Measurements from ENCODE around the gene STRA6. TPM values are rescaled to one million over a fixed set of nuclear protein-coding genes. Genes with fewer than 3 reads are reported as not detected.
"Not testable (repeated sequence)": the region's sequence is repeated elsewhere in the genome, so short reads cannot be mapped to it uniquely, and the experiment has no call there.

The STRA6 gene
- total RNA-seq, 1 experiment from 2014 or later = not detected

- in situ Hi-C loops (cut with HindIII; ENCODE audit: low pct_unique_long_range_greater_than_20kb, low sequenced_read_pairs) = no loop called here
- DNase-seq (ENCODE audit: low read depth, low spot score) = no peak
These were observed 27.1 kb downstream of the STRA6 start for GRCh38 chr15:74175271-74176191.

GRCh38 chr15:74174958-74175253, 27.7 kb downstream of the STRA6 start:
- in situ Hi-C loops (cut with HindIII; ENCODE audit: low pct_unique_long_range_greater_than_20kb, low sequenced_read_pairs) = no loop called here
- no peak for DNase-seq (ENCODE audit: low read depth, low spot score)

GRCh38 chr15:74174219-74174957, 28.2 kb downstream of the STRA6 start:
- no peak for DNase-seq (ENCODE audit: low read depth, low spot score)
- in situ Hi-C loops (cut with HindIII; ENCODE audit: low pct_unique_long_range_greater_than_20kb, low sequenced_read_pairs) = no loop called here

- no peak for DNase-seq (ENCODE audit: low read depth, low spot score)
- in situ Hi-C loops (cut with HindIII; ENCODE audit: low pct_unique_long_range_greater_than_20kb, low sequenced_read_pairs) = no loop called here
These were observed 29.0 kb downstream of the STRA6 start, which contains the start of gene ISLR for GRCh38 chr15:74173380-74174218. TSS of gene ISLR (plus strand) at chr15:74173710. CDS start at chr15:74174859, 1,149 bp downstream.

- DNase-seq (ENCODE audit: low read depth, low spot score) = no peak
These were observed 29.7 kb downstream of the STRA6 start for GRCh38 chr15:74172701-74173379.

GRCh38 chr15:74171965-74172541, 30.5 kb downstream of the STRA6 start:
- DNase-seq (ENCODE audit: low read depth, low spot score) = no peak
- in situ Hi-C loops (cut with HindIII; ENCODE audit: low pct_unique_long_range_greater_than_20kb, low sequenced_read_pairs) = no loop called here

More at GRCh38 chr15:74172701-74173379, 29.7 kb downstream of the STRA6 start:
- in situ Hi-C loops (cut with HindIII; ENCODE audit: low pct_unique_long_range_greater_than_20kb, low sequenced_read_pairs) = no loop called here

- in situ Hi-C loops (cut with HindIII; ENCODE audit: low pct_unique_long_range_greater_than_20kb, low sequenced_read_pairs) = no loop called here
- no peak for DNase-seq (ENCODE audit: low read depth, low spot score)
These were observed 31.6 kb downstream of the STRA6 start for GRCh38 chr15:74170875-74171578.

GRCh38 chr15:74170071-74170844, 32.3 kb downstream of the STRA6 start:
- no peak for DNase-seq (ENCODE audit: low read depth, low spot score)
- in situ Hi-C loops (cut with HindIII; ENCODE audit: low pct_unique_long_range_greater_than_20kb, low sequenced_read_pairs) = no loop called here

GRCh38 chr15:74168711-74169126, 33.9 kb downstream of the STRA6 start:
- in situ Hi-C loops (cut with HindIII; ENCODE audit: low pct_unique_long_range_greater_than_20kb, low sequenced_read_pairs) = no loop called here
- no peak for DNase-seq (ENCODE audit: low read depth, low spot score)

GRCh38 chr15:74167891-74168331, 34.7 kb downstream of the STRA6 start:
- in situ Hi-C loops (cut with HindIII; ENCODE audit: low pct_unique_long_range_greater_than_20kb, low sequenced_read_pairs) = no loop called here
- DNase-seq (ENCODE audit: low read depth, low spot score) = no peak

DNA sequence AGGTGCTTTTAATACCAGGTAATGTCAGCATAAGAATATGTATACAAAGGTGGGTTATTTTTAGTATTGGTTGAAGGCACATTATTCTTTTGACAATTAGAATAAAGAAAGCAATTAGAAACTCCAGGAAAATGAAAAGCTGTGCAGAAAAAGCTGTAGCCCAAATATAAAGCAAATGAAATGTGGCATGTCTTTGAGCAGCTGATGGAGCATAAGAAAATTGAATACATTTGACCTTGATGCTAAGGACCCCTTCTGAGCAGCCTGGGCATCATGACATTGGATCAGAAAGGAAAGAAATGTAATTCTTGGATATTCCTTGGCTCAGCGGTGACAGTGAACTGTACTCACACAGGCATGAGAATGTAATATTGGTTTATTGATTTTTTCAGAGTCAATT, 37.1 kb downstream of the STRA6 start:
- in situ Hi-C loops (cut with HindIII; ENCODE audit: low pct_unique_long_range_greater_than_20kb, low sequenced_read_pairs) = no loop called here
- no peak for DNase-seq (ENCODE audit: low read depth, low spot score)

DNA sequence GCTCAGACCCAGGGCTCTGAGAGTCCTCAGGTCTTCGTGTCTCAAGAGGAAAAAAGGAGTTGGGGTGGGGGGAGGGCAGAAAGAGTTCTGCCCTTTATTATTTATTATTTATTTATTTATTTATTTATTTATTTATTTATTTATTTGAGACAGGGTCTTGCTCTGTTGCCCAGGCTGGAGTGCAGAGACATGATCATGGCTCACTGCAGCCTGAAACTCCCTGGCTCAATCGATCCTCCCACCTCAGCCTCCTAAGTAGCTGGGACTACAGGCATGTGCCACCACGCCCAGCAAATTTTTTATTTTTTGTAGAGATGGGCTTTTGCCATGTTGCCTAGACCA, 40.4 kb downstream of the STRA6 start:
- DNase-seq (ENCODE audit: low read depth, low spot score); in situ Hi-C loops (cut with HindIII; ENCODE audit: low pct_unique_long_range_greater_than_20kb, low sequenced_read_pairs): not testable (repeated sequence)

GRCh38 chr15:74160390-74160789, 42.2 kb downstream of the STRA6 start:
- in situ Hi-C loops (cut with HindIII; ENCODE audit: low pct_unique_long_range_greater_than_20kb, low sequenced_read_pairs); DNase-seq (ENCODE audit: low read depth, low spot score): not testable (repeated sequence)

DNA sequence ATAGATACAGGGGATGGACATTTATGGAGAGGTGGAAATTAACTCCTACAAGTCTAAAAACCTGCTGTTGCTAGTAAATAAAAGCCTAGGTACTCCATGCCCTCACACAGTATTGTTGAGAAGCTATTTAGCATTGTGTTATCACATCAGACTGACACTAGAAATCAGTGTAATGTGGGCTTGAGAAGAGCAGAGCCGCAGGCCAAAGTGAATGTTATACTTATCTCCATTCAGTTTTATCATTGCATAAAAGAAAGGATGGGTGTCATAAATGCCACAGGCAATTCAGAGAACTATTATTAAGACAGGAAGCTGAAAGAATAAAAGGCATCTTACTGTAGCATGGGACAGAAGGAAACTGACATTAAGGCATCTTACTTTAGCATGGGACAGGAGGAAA, 42.8 kb downstream of the STRA6 start:
- no peak for DNase-seq (ENCODE audit: low read depth, low spot score)
- in situ Hi-C loops (cut with HindIII; ENCODE audit: low pct_unique_long_range_greater_than_20kb, low sequenced_read_pairs) = no loop called here

- DNase-seq (ENCODE audit: low read depth, low spot score) = no peak
- in situ Hi-C loops (cut with HindIII; ENCODE audit: low pct_unique_long_range_greater_than_20kb, low sequenced_read_pairs) = no loop called here
These were observed 43.5 kb downstream of the STRA6 start for GRCh38 chr15:74158855-74159650.
